GM13976 (cell line): ENCODE measurements around the gene MPDZ.

Source experiments
- DNase-seq: peaks from one replicate; pipeline ENCODE4 v3.0.0; 2012; ENCODE audit warnings: low spot score
- in situ Hi-C: fragments of 300-500 bp; cut with MboI; formaldehyde crosslinking; loops from one replicate; pipeline ENCODE4 v1.12.0; 2022; ENCODE audit warnings: low sequenced_read_pairs, mixed read lengths, inconsistent platforms; ENCODE audit not compliant: unreplicated experiment
- TF ChIP-seq, protein P1 (sequence below): IDR thresholded peaks from 2 replicates; pipeline ENCODE4 v1.5.1; 2012; ENCODE audit warnings: borderline replicate concordance, mild to moderate bottlenecking; ENCODE audit not compliant: insufficient read depth; ENCODE audit errors: extremely low read depth, missing control alignments, control extremely low read depth

Gene MPDZ

DNA sequence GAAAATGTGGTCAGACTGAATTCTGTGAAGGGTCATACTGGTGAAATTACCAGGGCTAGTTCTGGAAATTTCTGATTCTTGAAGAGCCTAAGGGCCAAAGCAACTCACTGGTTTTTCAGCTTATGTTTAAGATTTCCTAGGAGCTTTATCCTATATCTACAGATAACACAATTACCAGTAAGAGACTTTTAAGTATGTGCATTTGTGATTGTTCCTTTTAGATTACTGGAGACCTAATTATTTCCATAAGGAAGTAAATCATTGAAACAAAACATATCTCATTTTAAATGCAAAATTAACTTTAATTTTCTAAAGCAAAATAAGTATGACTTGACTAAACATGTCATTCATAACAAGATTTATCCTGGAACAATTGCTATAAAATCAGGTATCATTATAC is 134.2 kb downstream of the MPDZ start:
- DNase-seq = no peak
- TF ChIP-seq, protein P1, sequence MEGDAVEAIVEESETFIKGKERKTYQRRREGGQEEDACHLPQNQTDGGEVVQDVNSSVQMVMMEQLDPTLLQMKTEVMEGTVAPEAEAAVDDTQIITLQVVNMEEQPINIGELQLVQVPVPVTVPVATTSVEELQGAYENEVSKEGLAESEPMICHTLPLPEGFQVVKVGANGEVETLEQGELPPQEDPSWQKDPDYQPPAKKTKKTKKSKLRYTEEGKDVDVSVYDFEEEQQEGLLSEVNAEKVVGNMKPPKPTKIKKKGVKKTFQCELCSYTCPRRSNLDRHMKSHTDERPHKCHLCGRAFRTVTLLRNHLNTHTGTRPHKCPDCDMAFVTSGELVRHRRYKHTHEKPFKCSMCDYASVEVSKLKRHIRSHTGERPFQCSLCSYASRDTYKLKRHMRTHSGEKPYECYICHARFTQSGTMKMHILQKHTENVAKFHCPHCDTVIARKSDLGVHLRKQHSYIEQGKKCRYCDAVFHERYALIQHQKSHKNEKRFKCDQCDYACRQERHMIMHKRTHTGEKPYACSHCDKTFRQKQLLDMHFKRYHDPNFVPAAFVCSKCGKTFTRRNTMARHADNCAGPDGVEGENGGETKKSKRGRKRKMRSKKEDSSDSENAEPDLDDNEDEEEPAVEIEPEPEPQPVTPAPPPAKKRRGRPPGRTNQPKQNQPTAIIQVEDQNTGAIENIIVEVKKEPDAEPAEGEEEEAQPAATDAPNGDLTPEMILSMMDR = no peak
- in situ Hi-C loops = no loop called here

DNA sequence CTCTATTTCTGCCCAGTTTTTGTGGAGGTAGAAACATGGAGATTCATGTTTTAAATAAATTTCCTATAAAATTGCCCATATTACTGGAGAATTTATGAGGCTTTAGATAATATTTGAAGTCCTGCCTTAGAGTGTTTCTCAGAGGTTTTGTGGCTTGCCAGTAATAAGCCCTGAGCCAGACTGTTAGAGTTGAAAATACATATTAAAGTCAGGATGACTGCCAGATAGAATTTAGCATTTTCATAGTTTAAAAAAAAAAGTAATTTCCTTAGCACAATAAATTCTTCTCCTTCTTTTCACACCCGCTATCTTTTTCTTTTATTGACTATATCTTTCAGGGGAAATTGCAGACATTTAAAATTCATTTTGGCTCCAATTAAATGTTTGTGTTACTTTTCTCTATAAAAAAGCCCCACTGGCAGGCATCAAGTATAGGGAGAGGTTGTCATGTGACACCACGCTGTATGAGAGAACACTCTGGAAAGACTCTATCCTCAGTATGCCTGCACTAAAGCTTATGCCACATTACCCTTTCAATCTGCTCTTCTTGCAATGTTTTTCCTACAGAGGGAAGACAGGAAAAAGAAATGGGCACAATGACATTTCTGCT is 135.2 kb downstream of the MPDZ start:
- in situ Hi-C loops = no loop called here
- no peak for DNase-seq
- TF ChIP-seq, protein P1 = no peak

DNA sequence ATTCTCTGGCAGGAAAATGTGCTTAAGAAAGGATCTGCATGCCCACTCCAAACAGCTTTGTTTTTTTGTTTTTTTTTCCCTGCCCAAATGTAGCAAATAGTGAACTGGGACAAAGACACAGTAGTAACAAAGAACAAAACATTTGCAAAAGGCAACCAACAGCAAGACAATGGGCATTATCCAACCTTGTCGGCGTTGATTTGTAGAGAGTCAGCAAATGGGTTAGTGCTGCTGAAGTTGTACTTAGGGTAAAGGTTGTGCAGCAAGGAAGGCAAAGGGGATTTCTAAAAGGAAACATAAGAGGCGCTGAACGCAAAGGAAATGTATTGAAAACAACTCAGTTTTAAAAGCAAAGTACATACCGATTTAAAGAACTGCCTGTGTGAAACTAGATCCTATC is 136.2 kb downstream of the MPDZ start:
- no peak for DNase-seq
- in situ Hi-C loops = no loop called here
- TF ChIP-seq, protein P1 = no peak

DNA sequence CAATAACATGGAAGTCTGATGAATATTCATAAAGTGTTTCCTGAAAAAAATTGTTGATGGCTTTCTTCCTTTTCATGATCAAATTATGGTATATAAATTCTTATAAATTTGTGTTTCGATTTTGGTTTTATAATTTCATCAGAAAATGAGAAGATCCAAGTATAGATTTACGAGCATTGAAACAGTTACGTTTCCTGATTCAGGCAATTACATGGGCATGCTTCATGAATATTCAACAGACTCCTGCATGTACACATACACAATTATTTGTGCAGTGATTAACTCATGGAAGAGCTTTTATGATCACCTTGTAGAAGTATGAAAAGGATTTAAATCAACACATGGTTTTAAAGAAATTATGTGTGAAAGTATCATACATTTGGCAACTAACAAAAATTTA is 136.7 kb downstream of the MPDZ start:
- DNase-seq = no peak
- in situ Hi-C loops = no loop called here
- TF ChIP-seq, protein P1 = no peak

DNA sequence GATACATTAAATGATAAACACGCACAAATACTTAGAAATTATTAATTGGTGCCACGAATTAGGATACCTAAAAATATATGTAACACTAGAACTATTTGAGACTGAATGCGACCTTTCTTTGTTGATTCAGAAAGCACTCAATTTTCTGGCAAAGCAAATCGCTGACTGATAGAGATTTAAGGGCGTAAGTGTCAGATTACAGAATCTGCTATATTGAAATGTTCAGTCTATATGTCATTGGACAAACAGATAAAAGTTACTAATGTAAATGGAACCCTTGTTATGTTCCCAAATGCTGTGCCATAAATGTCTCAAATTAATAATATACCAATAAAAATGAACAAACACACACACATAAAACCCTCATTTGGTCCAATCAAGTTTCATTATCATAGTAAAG is 137.9 kb downstream of the MPDZ start:
- TF ChIP-seq, protein P1 = no peak
- DNase-seq = no peak
- in situ Hi-C loops = no loop called here

DNA sequence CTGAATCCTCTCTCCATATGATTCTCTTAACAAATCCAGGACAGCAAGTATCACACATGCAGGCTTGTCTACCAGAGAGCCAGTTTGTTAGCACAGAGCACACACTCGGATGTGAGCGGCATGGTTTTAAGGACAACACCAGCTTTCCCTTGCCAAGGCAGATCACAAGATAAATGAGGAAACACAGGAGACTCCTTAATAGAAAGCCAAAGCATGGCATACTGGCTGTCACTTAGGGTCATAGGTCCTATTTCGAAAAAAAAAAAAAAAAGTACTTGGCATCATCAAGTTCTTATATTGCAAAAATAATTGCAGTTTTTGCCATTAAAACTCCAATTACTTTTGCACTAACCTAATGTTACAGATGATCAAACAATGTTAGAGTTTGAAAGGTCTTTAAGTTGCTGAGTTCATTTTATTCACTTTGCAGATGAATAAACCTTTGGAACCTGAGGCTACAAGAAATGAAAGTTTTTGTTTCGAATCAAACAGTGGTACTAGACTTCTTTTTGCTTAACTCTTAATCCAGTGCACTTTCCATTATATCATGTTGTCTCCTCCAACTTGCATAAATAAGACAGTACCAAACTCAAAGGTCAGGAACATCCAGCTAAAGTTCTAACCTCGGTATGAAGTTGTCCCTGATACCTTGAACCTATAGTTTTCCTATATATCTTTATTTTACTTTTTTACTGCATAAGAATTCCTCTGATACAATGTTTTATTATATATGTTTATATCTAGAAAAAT is 138.5 kb downstream of the MPDZ start:
- TF ChIP-seq, protein P1 = no peak
- DNase-seq = no peak
- in situ Hi-C loops = no loop called here
